ENCODE data around the gene EED. TPM values are rescaled to one million over a fixed set of nuclear protein-coding genes. Genes with fewer than 3 reads are reported as not detected.
"Not testable (repeated sequence)": the region's sequence is repeated elsewhere in the genome, so short reads cannot be mapped to it uniquely, and the experiment has no call there.

EED gene
- polyA plus RNA-seq, 1 donor from 2014 or later = 40.1 TPM

DNA sequence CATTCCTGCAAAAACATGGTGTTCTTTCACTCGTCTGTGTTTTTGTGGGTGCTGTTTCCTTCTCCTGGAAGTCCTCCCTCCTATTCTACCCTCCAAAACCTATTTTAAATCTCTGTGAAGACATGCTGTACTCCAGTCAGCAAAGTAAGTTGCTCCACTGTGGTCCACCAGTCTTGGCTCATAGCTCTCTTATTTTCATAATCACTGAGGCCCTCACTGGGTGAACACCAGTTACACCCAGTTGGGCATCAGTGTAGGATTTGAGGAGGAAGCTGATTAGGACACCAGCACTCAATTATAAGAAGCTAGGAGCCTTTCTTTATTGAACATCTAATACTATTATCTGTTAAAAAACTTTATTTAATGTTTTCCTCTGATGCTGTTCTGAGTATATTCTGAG lies 23.9 kb upstream of the EED start:
- Histone ChIP-seq H3K79me2 (replicated peaks; ENCODE audit: insufficient read depth, low read length) (no peaks in the 10 kb centered on the region), H3K9me3 (ENCODE audit: low read length) (no peaks in the 10 kb centered on the region), H3K4me3 (ENCODE audit: low read length) (no peak overlapping the region), H4K20me1 (ENCODE audit: insufficient read depth) (no peaks in the 10 kb centered on the region), H3K4me2 (ENCODE audit: low read length) (no peak overlapping the region), H3K9ac (ENCODE audit: low read length) (no peak overlapping the region), H3F3A (ENCODE audit: insufficient read depth, low read length, poor library complexity, severe bottlenecking) (no peaks in the 10 kb centered on the region), H3K9me2 (ENCODE audit: insufficient read depth, low read length) (peaks cover 3% of the 10 kb centered on the region), H3K36me3 (ENCODE audit: insufficient read depth, low read length) (no peaks in the 10 kb centered on the region), H3K27me3 (ENCODE audit: insufficient read depth, low read depth, low read length) (no peaks in the 10 kb centered on the region), H2AFZ (ENCODE audit: low read depth, low read length) (no peak overlapping the region), H3K27ac (ENCODE audit: low read length) (no peak overlapping the region)
- TF ChIP-seq SMC3 (conservative IDR thresholded peaks at IDR 0.05; ENCODE audit: poor library complexity) (no peak), EP300 (conservative IDR thresholded peaks at IDR 0.05; ENCODE audit: poor library complexity, severe bottlenecking) (no peak), EZH2 (IDR thresholded peaks at IDR 0.05; ENCODE audit: borderline replicate concordance, insufficient read depth, low read length, poor library complexity, severe bottlenecking) (no peak), MXI1 (conservative IDR thresholded peaks at IDR 0.05; ENCODE audit: poor library complexity, severe bottlenecking) (no peak), RAD21 (conservative IDR thresholded peaks at IDR 0.05) (no peak), POLR2AphosphoS5 (IDR thresholded peaks at IDR 0.05) (no peak), TAF1 (IDR thresholded peaks at IDR 0.05; ENCODE audit: low read depth) (no peak)
- TF ChIP-seq, protein P1, sequence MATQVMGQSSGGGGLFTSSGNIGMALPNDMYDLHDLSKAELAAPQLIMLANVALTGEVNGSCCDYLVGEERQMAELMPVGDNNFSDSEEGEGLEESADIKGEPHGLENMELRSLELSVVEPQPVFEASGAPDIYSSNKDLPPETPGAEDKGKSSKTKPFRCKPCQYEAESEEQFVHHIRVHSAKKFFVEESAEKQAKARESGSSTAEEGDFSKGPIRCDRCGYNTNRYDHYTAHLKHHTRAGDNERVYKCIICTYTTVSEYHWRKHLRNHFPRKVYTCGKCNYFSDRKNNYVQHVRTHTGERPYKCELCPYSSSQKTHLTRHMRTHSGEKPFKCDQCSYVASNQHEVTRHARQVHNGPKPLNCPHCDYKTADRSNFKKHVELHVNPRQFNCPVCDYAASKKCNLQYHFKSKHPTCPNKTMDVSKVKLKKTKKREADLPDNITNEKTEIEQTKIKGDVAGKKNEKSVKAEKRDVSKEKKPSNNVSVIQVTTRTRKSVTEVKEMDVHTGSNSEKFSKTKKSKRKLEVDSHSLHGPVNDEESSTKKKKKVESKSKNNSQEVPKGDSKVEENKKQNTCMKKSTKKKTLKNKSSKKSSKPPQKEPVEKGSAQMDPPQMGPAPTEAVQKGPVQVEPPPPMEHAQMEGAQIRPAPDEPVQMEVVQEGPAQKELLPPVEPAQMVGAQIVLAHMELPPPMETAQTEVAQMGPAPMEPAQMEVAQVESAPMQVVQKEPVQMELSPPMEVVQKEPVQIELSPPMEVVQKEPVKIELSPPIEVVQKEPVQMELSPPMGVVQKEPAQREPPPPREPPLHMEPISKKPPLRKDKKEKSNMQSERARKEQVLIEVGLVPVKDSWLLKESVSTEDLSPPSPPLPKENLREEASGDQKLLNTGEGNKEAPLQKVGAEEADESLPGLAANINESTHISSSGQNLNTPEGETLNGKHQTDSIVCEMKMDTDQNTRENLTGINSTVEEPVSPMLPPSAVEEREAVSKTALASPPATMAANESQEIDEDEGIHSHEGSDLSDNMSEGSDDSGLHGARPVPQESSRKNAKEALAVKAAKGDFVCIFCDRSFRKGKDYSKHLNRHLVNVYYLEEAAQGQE (IDR thresholded peaks at IDR 0.05; ENCODE audit: borderline replicate concordance) = no peak
- TF ChIP-seq, protein P2, sequence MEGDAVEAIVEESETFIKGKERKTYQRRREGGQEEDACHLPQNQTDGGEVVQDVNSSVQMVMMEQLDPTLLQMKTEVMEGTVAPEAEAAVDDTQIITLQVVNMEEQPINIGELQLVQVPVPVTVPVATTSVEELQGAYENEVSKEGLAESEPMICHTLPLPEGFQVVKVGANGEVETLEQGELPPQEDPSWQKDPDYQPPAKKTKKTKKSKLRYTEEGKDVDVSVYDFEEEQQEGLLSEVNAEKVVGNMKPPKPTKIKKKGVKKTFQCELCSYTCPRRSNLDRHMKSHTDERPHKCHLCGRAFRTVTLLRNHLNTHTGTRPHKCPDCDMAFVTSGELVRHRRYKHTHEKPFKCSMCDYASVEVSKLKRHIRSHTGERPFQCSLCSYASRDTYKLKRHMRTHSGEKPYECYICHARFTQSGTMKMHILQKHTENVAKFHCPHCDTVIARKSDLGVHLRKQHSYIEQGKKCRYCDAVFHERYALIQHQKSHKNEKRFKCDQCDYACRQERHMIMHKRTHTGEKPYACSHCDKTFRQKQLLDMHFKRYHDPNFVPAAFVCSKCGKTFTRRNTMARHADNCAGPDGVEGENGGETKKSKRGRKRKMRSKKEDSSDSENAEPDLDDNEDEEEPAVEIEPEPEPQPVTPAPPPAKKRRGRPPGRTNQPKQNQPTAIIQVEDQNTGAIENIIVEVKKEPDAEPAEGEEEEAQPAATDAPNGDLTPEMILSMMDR (IDR thresholded peaks at IDR 0.05; ENCODE audit: poor library complexity, severe bottlenecking) = no peak

DNA sequence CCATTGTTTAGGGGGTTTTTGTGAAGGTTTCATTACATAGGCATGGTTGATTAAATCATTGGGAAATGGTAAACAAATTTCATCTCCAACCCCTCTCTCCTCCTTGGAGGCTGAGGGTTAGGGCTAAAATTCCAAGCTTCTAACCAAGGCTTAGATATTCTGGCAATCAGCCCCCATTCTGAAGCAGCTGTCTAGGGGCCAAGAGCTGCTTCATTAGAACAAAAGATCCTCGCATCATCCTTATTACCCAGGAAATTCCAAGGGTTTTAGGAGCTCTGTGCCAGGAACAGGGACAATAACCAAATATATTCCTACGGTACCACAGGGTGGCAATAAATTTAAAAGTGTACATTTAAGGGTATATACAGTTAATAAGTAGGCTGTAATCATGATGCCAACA lies 22.5 kb upstream of the EED start:
- Histone ChIP-seq H3K4me3 (ENCODE audit: low read length) (no peak overlapping the region), H3K79me2 (replicated peaks; ENCODE audit: insufficient read depth, low read length) (no peaks in the 10 kb centered on the region), H3K27me3 (ENCODE audit: insufficient read depth, low read depth, low read length) (no peaks in the 10 kb centered on the region), H2AFZ (ENCODE audit: low read depth, low read length) (no peak overlapping the region), H3K9me2 (ENCODE audit: insufficient read depth, low read length) (no peaks in the 10 kb centered on the region), H3K27ac (ENCODE audit: low read length) (no peak overlapping the region), H3K9me3 (ENCODE audit: low read length) (no peaks in the 10 kb centered on the region), H4K20me1 (ENCODE audit: insufficient read depth) (no peaks in the 10 kb centered on the region), H3K9ac (ENCODE audit: low read length) (no peak overlapping the region), H3F3A (ENCODE audit: insufficient read depth, low read length, poor library complexity, severe bottlenecking) (no peaks in the 10 kb centered on the region), H3K36me3 (ENCODE audit: insufficient read depth, low read length) (no peaks in the 10 kb centered on the region), H3K4me2 (ENCODE audit: low read length) (no peak overlapping the region)
- TF ChIP-seq RAD21 (conservative IDR thresholded peaks at IDR 0.05) = no peak
- TF ChIP-seq, protein P2 (IDR thresholded peaks at IDR 0.05; ENCODE audit: poor library complexity, severe bottlenecking) = no peak
- TF ChIP-seq MXI1 (conservative IDR thresholded peaks at IDR 0.05; ENCODE audit: poor library complexity, severe bottlenecking) = no peak
- TF ChIP-seq, protein P1 (IDR thresholded peaks at IDR 0.05; ENCODE audit: borderline replicate concordance) = no peak
- TF ChIP-seq POLR2AphosphoS5 (IDR thresholded peaks at IDR 0.05) = no peak
- TF ChIP-seq TAF1 (IDR thresholded peaks at IDR 0.05; ENCODE audit: low read depth) = no peak
- TF ChIP-seq EP300 (conservative IDR thresholded peaks at IDR 0.05; ENCODE audit: poor library complexity, severe bottlenecking) = no peak
- TF ChIP-seq EZH2 (IDR thresholded peaks at IDR 0.05; ENCODE audit: borderline replicate concordance, insufficient read depth, low read length, poor library complexity, severe bottlenecking) = no peak
- TF ChIP-seq SMC3 (conservative IDR thresholded peaks at IDR 0.05; ENCODE audit: poor library complexity) = no peak

DNA sequence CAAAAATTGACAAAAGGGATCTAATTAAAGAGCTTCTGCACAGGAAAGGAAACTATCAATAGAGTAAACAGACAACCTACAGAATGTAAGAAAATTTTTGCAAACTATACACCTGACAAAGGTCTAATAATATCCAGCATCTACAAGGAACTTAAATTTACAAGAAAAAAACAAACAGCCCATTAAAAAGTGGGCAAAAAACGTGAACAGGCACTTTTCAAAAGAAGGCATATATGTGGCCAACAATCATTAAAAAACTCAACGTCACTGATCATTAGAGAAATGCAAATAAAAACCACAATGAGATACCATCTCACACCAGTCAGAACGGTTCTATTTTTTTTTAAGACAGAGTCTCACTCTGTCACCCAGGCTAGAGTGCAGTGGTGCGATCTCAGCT lies 20.0 kb upstream of the EED start:
- not testable (repeated sequence) for H3K27ac ChIP-seq (ENCODE audit: low read length); H3K9ac ChIP-seq (ENCODE audit: low read length); H3K4me3 ChIP-seq (ENCODE audit: low read length); H3F3A ChIP-seq (ENCODE audit: insufficient read depth, low read length, poor library complexity, severe bottlenecking); H3K9me2 ChIP-seq (ENCODE audit: insufficient read depth, low read length); H3K79me2 ChIP-seq (replicated peaks; ENCODE audit: insufficient read depth, low read length); H2AFZ ChIP-seq (ENCODE audit: low read depth, low read length); H3K4me2 ChIP-seq (ENCODE audit: low read length); H4K20me1 ChIP-seq (ENCODE audit: insufficient read depth); H3K9me3 ChIP-seq (ENCODE audit: low read length); H3K27me3 ChIP-seq (ENCODE audit: insufficient read depth, low read depth, low read length); H3K36me3 ChIP-seq (ENCODE audit: insufficient read depth, low read length)
